HG03354 (cell line): ENCODE data around the gene SSB.
"Not testable (repeated sequence)": the region's sequence is repeated elsewhere in the genome, so short reads cannot be mapped to it uniquely, and the experiment has no call there.

ENCODE experiments used
- ATAC-seq: cut with Tn5 transposase; IDR thresholded peaks from one replicate; pipeline ENCODE4 v1.9.1; 2021; ENCODE audit warnings: mild to moderate bottlenecking; ENCODE audit not compliant: unreplicated experiment, poor library complexity, severe bottlenecking

The SSB gene

GRCh38 chr2:169778446-169778845 is 20.2 kb upstream of the SSB start:
- ATAC-seq: no peak

- ATAC-seq: no peak
Measured at GRCh38 chr2:169781249-169782013, 17.2 kb upstream of the SSB start.

GRCh38 chr2:169782513-169782912 is 16.2 kb upstream of the SSB start:
- no peak for ATAC-seq

- ATAC-seq: no peak
Measured at GRCh38 chr2:169790581-169790980, 8.1 kb upstream of the SSB start.

GRCh38 chr2:169795181-169795580 is 3.5 kb upstream of the SSB start:
- ATAC-seq: no peak

- no peak for ATAC-seq
Measured at GRCh38 chr2:169796441-169796840, 2.2 kb upstream of the SSB start.

- no peak for ATAC-seq
Measured at GRCh38 chr2:169797601-169798000, 1.1 kb upstream of the SSB start.

GRCh38 chr2:169798397-169798717 is 314 bp upstream of the SSB start:
- ATAC-seq: no peak

GRCh38 chr2:169803480-169803879 is 4.8 kb downstream of the SSB start:
- no peak for ATAC-seq

- ATAC-seq: no peak
Measured at GRCh38 chr2:169806586-169806985, 7.9 kb downstream of the SSB start.

- no peak for ATAC-seq
Measured at GRCh38 chr2:169808221-169808620, 9.6 kb downstream of the SSB start.

- no peak for ATAC-seq
Measured at GRCh38 chr2:169815849-169816248, 17.2 kb downstream of the SSB start.

- not testable (repeated sequence) for ATAC-seq
Measured at GRCh38 chr2:169816961-169817360, 18.3 kb downstream of the SSB start.

GRCh38 chr2:169817369-169817768 is 18.7 kb downstream of the SSB start:
- not testable (repeated sequence) for ATAC-seq

GRCh38 chr2:169818241-169818640 is 19.6 kb downstream of the SSB start:
- no peak for ATAC-seq

- ATAC-seq: no peak
Measured at GRCh38 chr2:169819106-169819505, 20.4 kb downstream of the SSB start.

- ATAC-seq: not testable (repeated sequence)
Measured at GRCh38 chr2:169820101-169820500, 21.4 kb downstream of the SSB start.

GRCh38 chr2:169822036-169822435 is 23.4 kb downstream of the SSB start:
- no peak for ATAC-seq

- ATAC-seq: no peak
Measured at GRCh38 chr2:169822785-169823392, 24.2 kb downstream of the SSB start.

GRCh38 chr2:169823996-169824372 is 25.3 kb downstream of the SSB start:
- ATAC-seq: no peak
